Caco-2 (cell line): ENCODE data around the gene ARHGEF40. TPM values are rescaled to one million over a fixed set of nuclear protein-coding genes. Genes with fewer than 3 reads are reported as not detected.

Experiments used
- BruUV-seq: library from RNA; stranded (reverse); fragments of 400-500 nt; replicated peaks from 2 replicates; lab custom pipeline; 2021; lab: Mats Ljungman, UMichigan
- CTCF ChIA-PET: fragments of 300-600 bp; sonication (Branson Sonifier 250); formaldehyde crosslinking; loops from one replicate; lab custom pipeline; 2022; ENCODE audit warnings: antibody characterized with exemption; lab: Charles Lee
- POLR2A ChIA-PET: fragments of 300-600 bp; sonication (Branson Sonifier 250); formaldehyde crosslinking; loops from one replicate; lab custom pipeline; 2022; ENCODE audit warnings: antibody characterized with exemption; lab: Charles Lee
- DNase-seq, 2 experiments: peaks; one replicate each; pipeline versions ENCODE4 v3.0.0 to v3.0.0-alpha.2; 2020 to 2022
- H3K27me3 ChIP-seq: replicated peaks from 2 replicates; pipeline ENCODE4 v1.6.0; 2011; ENCODE audit warnings: low read length; ENCODE audit not compliant: control insufficient read depth, insufficient read depth
- H3K36me3 ChIP-seq: 2 replicates; pipeline ENCODE4 v1.5.1; 2011; ENCODE audit warnings: low read length; ENCODE audit not compliant: control insufficient read depth, insufficient read depth
- H3K4me1 ChIP-seq: fragments of 250-450 bp; sonication (Bioruptor Pico); 2 replicates; pipeline ENCODE4 v1.5.1; 2020; ENCODE audit warnings: mild to moderate bottlenecking
- H3K4me3 ChIP-seq: 2 replicates; pipeline ENCODE4 v1.5.1; 2011; ENCODE audit warnings: low read depth, mild to moderate bottlenecking, control low read depth, low read length
- H3K9me3 ChIP-seq: fragments of 250-450 bp; sonication (Bioruptor Pico); 2 replicates; pipeline ENCODE4 v1.5.1; 2020; ENCODE audit warnings: mild to moderate bottlenecking, moderate library complexity
- H3K27ac Mint-ChIP-seq: one replicate; pipeline ENCODE4 v1.8.0; 2022; ENCODE audit warnings: mixed read lengths; ENCODE audit not compliant: unreplicated experiment
- H3K27me3 Mint-ChIP-seq: one replicate; pipeline ENCODE4 v1.8.0; 2022; ENCODE audit warnings: mixed read lengths; ENCODE audit not compliant: insufficient read depth, unreplicated experiment
- H3K36me3 Mint-ChIP-seq: one replicate; pipeline ENCODE4 v1.8.0; 2022; ENCODE audit warnings: mild to moderate bottlenecking, mixed read lengths; ENCODE audit not compliant: insufficient read depth, unreplicated experiment
- H3K4me1 Mint-ChIP-seq: one replicate; pipeline ENCODE4 v1.8.0; 2022; ENCODE audit warnings: low read depth, mixed read lengths; ENCODE audit not compliant: unreplicated experiment
- H3K4me3 Mint-ChIP-seq: one replicate; pipeline ENCODE4 v1.8.0; 2022; ENCODE audit warnings: mild to moderate bottlenecking, moderate library complexity, mixed read lengths; ENCODE audit not compliant: unreplicated experiment
- H3K9me3 Mint-ChIP-seq: one replicate; pipeline ENCODE4 v1.8.0; 2022; ENCODE audit warnings: mixed read lengths; ENCODE audit not compliant: unreplicated experiment
- CTCF ChIP-seq, 2 experiments: fragments of 200-600 bp in 1 of 2; IDR thresholded peaks; 1 replicate in 1 of 2; 2 replicates in 1 of 2; pipeline versions ENCODE4 v1.5.1 to v1.8.0; 2011 to 2022; ENCODE audit warnings: antibody characterized with exemption in 1 of 2, control low read depth in 1 of 2, inconsistent platforms in 1 of 2, low read depth in 1 of 2, low read length in 1 of 2, mild to moderate bottlenecking in 1 of 2, moderate library complexity in 1 of 2; ENCODE audit not compliant: insufficient read depth in 1 of 2, severe bottlenecking in 1 of 2, unreplicated experiment in 1 of 2
- intact Hi-C: fragments of 100-400 bp; cut with micrococcal nuclease; formaldehyde crosslinking; loops from one replicate; pipeline ENCODE4 v1.10.0; 2022; ENCODE audit not compliant: unreplicated experiment
- total RNA-seq: library from RNA; stranded (reverse); gene quantifications from 2 replicates; pipeline ENCODE4 v1.2.3, GENCODE V29; 2022

ARHGEF40 gene
- total RNA-seq, 1 experiment from 2014 or later, result 7.1 TPM

GRCh38 chr14:21071225-21072030 is 1.3 kb downstream of the ARHGEF40 start:
- H3K4me1 ChIP-seq, result peaks cover 6% of the 10 kb centered on the region
- Mint-ChIP-seq H3K4me1 (no peaks in the 10 kb centered on the region), H3K36me3 (no peaks in the 10 kb centered on the region), H3K9me3 (no peaks in the 10 kb centered on the region), H3K27me3 (peaks cover 3% of the 10 kb centered on the region), H3K4me3 (peak overlapping the region; percentile 84), H3K27ac (peak overlapping the region; percentile 22)
- ChIA-PET CTCF (interaction anchor here (0.6 to 3.4 kb wide), 12 partner anchors 12 to 62 kb away, joined by 4 to 50 read pairs (median 6); partner anchors contain the start of gene ZNF219), POLR2A (interaction anchor here (0.6 kb wide), 1 partner anchor 716 kb away, joined by 4 read pairs; no protein-coding TSS in a partner anchor)
- no TSS peak for BruUV-seq
- no peaks in the 10 kb centered on the region for H3K9me3 ChIP-seq
- TF ChIP-seq CTCF (IDR thresholded peaks at IDR 0.05; ENCODE audit: insufficient read depth in 1 of 2, low read depth in 1 of 2, low read length in 1 of 2, severe bottlenecking in 1 of 2, unreplicated experiment in 1 of 2), result no peak
- H3K36me3 ChIP-seq, result no peaks in the 10 kb centered on the region
- intact Hi-C loops, result no loop called here
- H3K4me3 ChIP-seq, result peak overlapping the region; percentile 76
- no peaks in the 10 kb centered on the region for H3K27me3 ChIP-seq
- peak in 1 of 2 experiments; percentile 36 for DNase-seq

- peaks cover 6% of the 10 kb centered on the region for H3K4me1 ChIP-seq
- peak overlapping the region; percentile 84 for H3K4me3 Mint-ChIP-seq
- no peaks in the 10 kb centered on the region for H3K27me3 ChIP-seq
- H3K9me3 ChIP-seq, result no peaks in the 10 kb centered on the region
- no peaks in the 10 kb centered on the region for H3K9me3 Mint-ChIP-seq
- no TSS peak for BruUV-seq
- no peaks in the 10 kb centered on the region for H3K27me3 Mint-ChIP-seq
- H3K36me3 ChIP-seq, result no peaks in the 10 kb centered on the region
- intact Hi-C loops, result no loop called here
- H3K4me3 ChIP-seq, result no peak overlapping the region; the same call in 1 of the 2 replicates
- POLR2A ChIA-PET, result interaction anchor here (0.6 kb wide), 1 partner anchor 717 kb away, joined by 4 read pairs; no protein-coding TSS in a partner anchor
- H3K4me1 Mint-ChIP-seq, result no peaks in the 10 kb centered on the region
- CTCF ChIA-PET, result interaction anchor here (0.6 to 3.4 kb wide), 11 partner anchors 12 to 62 kb away, joined by 4 to 50 read pairs (median 6); partner anchors contain the start of gene ZNF219
- no peak for TF ChIP-seq CTCF (IDR thresholded peaks at IDR 0.05; ENCODE audit: insufficient read depth in 1 of 2, low read depth in 1 of 2, low read length in 1 of 2, severe bottlenecking in 1 of 2, unreplicated experiment in 1 of 2)
- H3K27ac Mint-ChIP-seq, result no peak overlapping the region
- no peak for DNase-seq
- no peaks in the 10 kb centered on the region for H3K36me3 Mint-ChIP-seq
Observed at GRCh38 chr14:21072031-21072473, 1.9 kb downstream of the ARHGEF40 start.

GRCh38 chr14:21072781-21073339 is 2.8 kb downstream of the ARHGEF40 start:
- BruUV-seq, result no TSS peak
- H3K9me3 ChIP-seq, result no peaks in the 10 kb centered on the region
- Mint-ChIP-seq H3K4me1 (no peaks in the 10 kb centered on the region), H3K27me3 (no peaks in the 10 kb centered on the region), H3K9me3 (no peaks in the 10 kb centered on the region), H3K27ac (no peak overlapping the region), H3K36me3 (no peaks in the 10 kb centered on the region), H3K4me3 (no peak overlapping the region)
- H3K4me3 ChIP-seq, result no peak overlapping the region
- H3K27me3 ChIP-seq, result no peaks in the 10 kb centered on the region
- intact Hi-C loops, result no loop called here
- ChIA-PET CTCF (interaction anchor here (0.5 to 3.4 kb wide), 3 partner anchors 31 to 121 kb away, joined by 3 to 50 read pairs (median 30); no protein-coding TSS in a partner anchor), POLR2A (no interaction called here)
- DNase-seq, result no peak
- H3K4me1 ChIP-seq, result peaks cover 6% of the 10 kb centered on the region
- no peaks in the 10 kb centered on the region for H3K36me3 ChIP-seq
- no peak for TF ChIP-seq CTCF (IDR thresholded peaks at IDR 0.05; ENCODE audit: insufficient read depth in 1 of 2, low read depth in 1 of 2, low read length in 1 of 2, severe bottlenecking in 1 of 2, unreplicated experiment in 1 of 2)
